ENCODE measurements around the gene NFX1.
A peak's percentile ranks its signal among the peaks of the same experiment; 100 is the strongest.

The NFX1 gene

DNA sequence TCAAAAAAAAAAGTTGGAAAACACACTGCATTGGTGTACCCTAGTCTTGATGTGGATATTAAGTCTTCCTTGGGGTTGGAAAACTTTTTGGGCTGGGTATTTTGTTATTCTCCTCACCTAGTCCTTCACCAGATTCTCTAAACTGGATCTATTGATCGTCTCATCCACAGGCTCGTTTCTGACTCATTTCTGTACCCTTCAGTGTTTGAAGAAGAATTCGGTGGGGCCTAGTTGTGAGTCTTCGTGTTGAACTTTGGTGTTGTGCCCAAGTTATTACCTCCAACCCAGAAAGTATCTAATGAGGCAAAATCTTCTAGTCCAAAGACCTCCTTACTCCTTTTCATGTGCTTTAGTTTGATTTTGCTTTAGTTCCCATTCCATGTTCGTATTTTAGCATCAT lies 1.6 kb downstream of the NFX1 start:
- no peaks in the 10 kb centered on the region for H3K27me3 ChIP-seq (replicated peaks; ENCODE audit: control insufficient read depth, insufficient read depth, low read length)
- no peaks in the 10 kb centered on the region for H3K9me3 ChIP-seq (ENCODE audit: control insufficient read depth, low read length)
- H3K9ac ChIP-seq (ENCODE audit: low read length), result no peak overlapping the region
- peaks cover 37% of the 10 kb centered on the region for H3K36me3 ChIP-seq (ENCODE audit: control insufficient read depth, insufficient read depth, low read length, severe bottlenecking)
- H3K4me3 ChIP-seq (ENCODE audit: low read length), result peak overlapping the region; percentile 95
- peaks cover 38% of the 10 kb centered on the region for H3K4me1 ChIP-seq (ENCODE audit: control insufficient read depth, insufficient read depth, low read length)
- DNase-seq (ENCODE audit: low read depth), result no peak

DNA sequence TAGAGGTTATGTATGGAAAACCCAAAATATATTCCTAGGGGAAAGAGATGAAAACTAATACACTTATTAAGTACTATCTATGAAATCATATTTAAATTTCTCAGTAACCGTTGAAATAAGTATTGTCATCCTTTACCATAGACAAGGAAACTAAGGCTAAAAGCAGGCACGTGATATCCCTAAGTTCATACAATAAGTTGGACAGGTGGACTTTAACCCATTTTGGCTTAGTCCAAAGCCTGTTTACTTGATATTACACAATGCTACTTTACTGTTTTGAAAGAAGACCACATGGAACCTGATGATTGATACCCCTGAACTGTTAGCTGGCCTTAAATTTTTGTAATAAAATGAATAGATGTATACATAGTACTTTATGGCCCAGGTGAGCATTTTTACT lies 3.5 kb downstream of the NFX1 start:
- peaks cover 39% of the 10 kb centered on the region for H3K4me1 ChIP-seq (ENCODE audit: control insufficient read depth, insufficient read depth, low read length)
- no peak overlapping the region for H3K9ac ChIP-seq (ENCODE audit: low read length)
- H3K36me3 ChIP-seq (ENCODE audit: control insufficient read depth, insufficient read depth, low read length, severe bottlenecking), result peaks cover 55% of the 10 kb centered on the region
- no peaks in the 10 kb centered on the region for H3K27me3 ChIP-seq (replicated peaks; ENCODE audit: control insufficient read depth, insufficient read depth, low read length)
- no peaks in the 10 kb centered on the region for H3K9me3 ChIP-seq (ENCODE audit: control insufficient read depth, low read length)
- DNase-seq (ENCODE audit: low read depth), result no peak
- H3K4me3 ChIP-seq (ENCODE audit: low read length), result no peak overlapping the region

DNA sequence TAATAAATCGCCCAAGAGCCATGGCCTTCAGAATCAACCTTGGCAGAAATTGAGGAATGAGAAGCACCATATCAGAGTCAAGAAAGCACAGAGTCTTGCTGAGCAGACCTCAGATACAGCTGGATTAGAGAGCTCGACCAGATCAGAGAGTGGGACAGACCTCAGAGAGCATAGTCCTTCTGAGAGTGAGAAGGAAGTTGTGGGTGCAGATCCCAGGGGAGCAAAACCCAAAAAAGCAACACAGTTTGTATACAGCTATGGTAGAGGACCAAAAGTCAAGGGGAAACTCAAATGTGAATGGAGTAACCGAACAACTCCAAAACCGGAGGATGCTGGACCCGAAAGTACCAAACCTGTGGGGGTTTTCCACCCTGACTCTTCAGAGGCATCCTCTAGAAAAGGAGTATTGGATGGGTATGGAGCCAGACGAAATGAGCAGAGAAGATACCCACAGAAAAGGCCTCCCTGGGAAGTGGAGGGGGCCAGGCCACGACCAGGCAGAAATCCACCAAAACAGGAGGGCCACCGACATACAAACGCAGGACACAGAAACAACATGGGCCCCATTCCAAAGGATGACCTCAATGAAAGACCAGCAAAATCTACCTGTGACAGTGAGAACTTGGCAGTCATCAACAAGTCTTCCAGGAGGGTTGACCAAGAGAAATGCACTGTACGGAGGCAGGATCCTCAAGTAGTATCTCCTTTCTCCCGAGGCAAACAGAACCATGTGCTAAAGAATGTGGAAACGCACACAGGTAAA lies 4.5 kb downstream of the NFX1 start:
- no peak overlapping the region for H3K9ac ChIP-seq (ENCODE audit: low read length)
- no peak for DNase-seq (ENCODE audit: low read depth)
- no peaks in the 10 kb centered on the region for H3K27me3 ChIP-seq (replicated peaks; ENCODE audit: control insufficient read depth, insufficient read depth, low read length)
- H3K4me3 ChIP-seq (ENCODE audit: low read length), result no peak overlapping the region
- no peaks in the 10 kb centered on the region for H3K9me3 ChIP-seq (ENCODE audit: control insufficient read depth, low read length)
- peaks cover 65% of the 10 kb centered on the region for H3K36me3 ChIP-seq (ENCODE audit: control insufficient read depth, insufficient read depth, low read length, severe bottlenecking)
- H3K4me1 ChIP-seq (ENCODE audit: control insufficient read depth, insufficient read depth, low read length), result peaks cover 39% of the 10 kb centered on the region

DNA sequence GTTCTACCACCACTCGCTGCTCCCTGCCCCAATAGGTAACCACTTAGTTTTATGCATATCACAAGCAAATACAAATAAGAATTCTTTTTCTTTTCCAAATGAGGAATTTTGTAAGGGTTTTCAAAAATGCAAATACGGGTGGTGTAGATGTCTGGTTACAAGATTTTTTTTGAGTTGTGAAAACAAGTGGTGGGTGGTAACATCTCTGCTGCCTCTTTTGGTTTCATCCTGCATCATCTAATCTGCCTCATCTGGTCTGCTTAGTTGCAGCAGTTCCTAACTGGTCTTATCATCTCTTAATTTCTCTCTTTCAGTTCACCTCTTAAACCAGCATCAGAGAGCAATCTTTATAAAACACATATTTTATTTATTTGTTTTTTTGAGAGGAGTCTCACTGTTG lies 5.3 kb downstream of the NFX1 start:
- peaks cover 39% of the 10 kb centered on the region for H3K4me1 ChIP-seq (ENCODE audit: control insufficient read depth, insufficient read depth, low read length)
- no peak overlapping the region for H3K9ac ChIP-seq (ENCODE audit: low read length)
- no peaks in the 10 kb centered on the region for H3K9me3 ChIP-seq (ENCODE audit: control insufficient read depth, low read length)
- DNase-seq (ENCODE audit: low read depth), result no peak
- H3K27me3 ChIP-seq (replicated peaks; ENCODE audit: control insufficient read depth, insufficient read depth, low read length), result no peaks in the 10 kb centered on the region
- no peak overlapping the region for H3K4me3 ChIP-seq (ENCODE audit: low read length)
- peaks cover 70% of the 10 kb centered on the region for H3K36me3 ChIP-seq (ENCODE audit: control insufficient read depth, insufficient read depth, low read length, severe bottlenecking)

DNA sequence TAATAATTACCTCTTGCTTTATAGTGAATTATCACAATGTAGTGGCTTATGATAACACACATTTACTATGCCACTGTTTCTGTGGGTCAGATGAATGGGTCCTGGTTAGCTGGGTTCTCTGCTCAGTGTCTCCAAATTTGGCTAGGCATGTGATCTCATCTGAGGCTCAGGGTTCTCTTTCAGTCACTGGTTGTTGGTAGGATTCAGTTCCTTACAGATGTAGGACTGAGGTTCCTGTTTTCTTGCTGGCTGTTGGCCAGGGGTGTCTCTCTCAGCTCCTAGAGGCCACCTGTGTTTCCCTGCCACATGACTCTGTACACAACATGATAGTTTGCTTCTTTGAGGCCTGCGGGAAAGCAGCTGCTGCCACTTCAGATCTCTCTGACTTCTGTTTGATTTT lies 7.1 kb downstream of the NFX1 start:
- Histone ChIP-seq H3K36me3 (ENCODE audit: control insufficient read depth, insufficient read depth, low read length, severe bottlenecking) (peaks cover 81% of the 10 kb centered on the region), H3K27me3 (replicated peaks; ENCODE audit: control insufficient read depth, insufficient read depth, low read length) (no peaks in the 10 kb centered on the region), H3K9me3 (ENCODE audit: control insufficient read depth, low read length) (no peaks in the 10 kb centered on the region), H3K4me1 (ENCODE audit: control insufficient read depth, insufficient read depth, low read length) (peaks cover 26% of the 10 kb centered on the region), H3K9ac (ENCODE audit: low read length) (no peak overlapping the region), H3K4me3 (ENCODE audit: low read length) (no peak overlapping the region)
- no peak for DNase-seq (ENCODE audit: low read depth)

DNA sequence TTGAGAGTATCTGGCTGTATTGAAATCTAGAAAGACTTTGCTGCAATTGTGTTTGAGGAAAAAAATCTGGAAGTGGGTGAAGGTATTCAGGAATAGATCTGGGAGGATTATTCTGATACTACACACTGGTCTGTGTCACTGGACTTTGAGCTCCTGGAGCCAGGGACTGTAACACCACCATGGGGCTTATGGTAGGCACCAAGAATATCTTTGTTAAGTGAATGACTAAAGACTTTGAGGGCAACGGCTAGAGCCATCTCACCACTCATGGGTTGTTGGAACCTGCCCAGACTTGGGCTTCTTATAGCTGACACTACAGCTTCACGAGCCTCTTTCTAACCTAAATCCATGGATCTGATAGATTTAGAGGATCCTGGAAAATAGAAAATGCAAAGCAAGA lies 10.2 kb downstream of the NFX1 start:
- H3K27me3 ChIP-seq (replicated peaks; ENCODE audit: control insufficient read depth, insufficient read depth, low read length), result no peaks in the 10 kb centered on the region
- no peak overlapping the region for H3K4me3 ChIP-seq (ENCODE audit: low read length)
- H3K9me3 ChIP-seq (ENCODE audit: control insufficient read depth, low read length), result no peaks in the 10 kb centered on the region
- H3K9ac ChIP-seq (ENCODE audit: low read length), result no peak overlapping the region
- no peak for DNase-seq (ENCODE audit: low read depth)
- peaks cover 95% of the 10 kb centered on the region for H3K36me3 ChIP-seq (ENCODE audit: control insufficient read depth, insufficient read depth, low read length, severe bottlenecking)
- H3K4me1 ChIP-seq (ENCODE audit: control insufficient read depth, insufficient read depth, low read length), result peaks cover 9% of the 10 kb centered on the region

DNA sequence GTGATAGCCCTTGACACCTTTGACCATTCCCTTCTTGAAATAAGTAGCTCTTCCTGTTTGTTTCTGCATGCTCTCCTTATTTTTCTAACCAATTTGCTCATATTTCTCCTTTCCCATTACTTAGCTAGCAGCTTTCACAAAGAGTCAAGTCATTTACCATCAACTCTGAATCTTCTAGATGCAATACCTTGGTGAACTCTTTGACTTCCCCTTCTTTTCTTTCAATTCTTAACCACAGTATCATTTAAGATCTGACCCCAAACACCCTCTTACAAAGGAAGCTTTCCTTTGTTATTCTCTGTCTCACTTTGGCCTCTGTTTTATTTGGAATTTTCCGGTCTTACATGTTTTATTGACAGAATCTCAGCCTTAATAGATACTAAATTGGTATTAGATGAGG lies 14.0 kb downstream of the NFX1 start:
- Histone ChIP-seq H3K4me3 (ENCODE audit: low read length) (no peak overlapping the region), H3K27me3 (replicated peaks; ENCODE audit: control insufficient read depth, insufficient read depth, low read length) (no peaks in the 10 kb centered on the region), H3K9ac (ENCODE audit: low read length) (no peak overlapping the region), H3K36me3 (ENCODE audit: control insufficient read depth, insufficient read depth, low read length, severe bottlenecking) (peaks cover 97% of the 10 kb centered on the region), H3K4me1 (ENCODE audit: control insufficient read depth, insufficient read depth, low read length) (peaks cover 4% of the 10 kb centered on the region), H3K9me3 (ENCODE audit: control insufficient read depth, low read length) (no peaks in the 10 kb centered on the region)
- DNase-seq (ENCODE audit: low read depth), result no peak

DNA sequence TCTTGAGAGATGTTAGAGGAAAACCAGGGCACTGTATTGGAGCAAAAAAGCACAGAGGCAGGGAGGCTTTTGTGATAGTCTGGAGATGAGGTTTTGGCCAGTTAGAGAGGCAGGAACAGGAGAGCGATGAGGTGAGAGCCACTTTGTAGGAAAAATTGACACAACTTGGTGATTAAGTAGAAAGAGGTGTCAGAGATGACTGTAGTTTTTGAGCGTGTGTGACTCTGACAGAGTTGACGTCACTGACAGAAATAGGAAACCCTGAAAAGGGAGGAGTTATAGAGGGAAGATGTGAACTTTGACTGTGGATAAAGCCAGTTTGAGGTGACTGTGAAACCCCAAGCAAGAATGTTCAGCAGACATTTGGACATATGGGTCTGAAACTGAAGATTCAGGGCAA lies 15.7 kb downstream of the NFX1 start:
- DNase-seq (ENCODE audit: low read depth), result no peak
- peaks cover 8% of the 10 kb centered on the region for H3K4me1 ChIP-seq (ENCODE audit: control insufficient read depth, insufficient read depth, low read length)
- no peaks in the 10 kb centered on the region for H3K27me3 ChIP-seq (replicated peaks; ENCODE audit: control insufficient read depth, insufficient read depth, low read length)
- no peaks in the 10 kb centered on the region for H3K9me3 ChIP-seq (ENCODE audit: control insufficient read depth, low read length)
- H3K9ac ChIP-seq (ENCODE audit: low read length), result no peak overlapping the region
- peaks cover 100% of the 10 kb centered on the region for H3K36me3 ChIP-seq (ENCODE audit: control insufficient read depth, insufficient read depth, low read length, severe bottlenecking)
- no peak overlapping the region for H3K4me3 ChIP-seq (ENCODE audit: low read length)

- DNase-seq (ENCODE audit: low read depth), result no peak
- peaks cover 100% of the 10 kb centered on the region for H3K36me3 ChIP-seq (ENCODE audit: control insufficient read depth, insufficient read depth, low read length, severe bottlenecking)
Observed at GRCh38 chr9:33307067-33307466, 16.8 kb downstream of the NFX1 start.

GRCh38 chr9:33309903-33310302 lies 19.6 kb downstream of the NFX1 start:
- Histone ChIP-seq H3K36me3 (ENCODE audit: control insufficient read depth, insufficient read depth, low read length, severe bottlenecking) (peaks cover 100% of the 10 kb centered on the region), H3K4me3 (ENCODE audit: low read length) (no peak overlapping the region), H3K9ac (ENCODE audit: low read length) (no peak overlapping the region), H3K9me3 (ENCODE audit: control insufficient read depth, low read length) (no peaks in the 10 kb centered on the region), H3K4me1 (ENCODE audit: control insufficient read depth, insufficient read depth, low read length) (peaks cover 9% of the 10 kb centered on the region), H3K27me3 (replicated peaks; ENCODE audit: control insufficient read depth, insufficient read depth, low read length) (no peaks in the 10 kb centered on the region)
- no peak for DNase-seq (ENCODE audit: low read depth)

More at GRCh38 chr9:33307067-33307466, 16.8 kb downstream of the NFX1 start:
- Histone ChIP-seq H3K4me1 (ENCODE audit: control insufficient read depth, insufficient read depth, low read length) (peaks cover 9% of the 10 kb centered on the region), H3K9ac (ENCODE audit: low read length) (no peak overlapping the region), H3K27me3 (replicated peaks; ENCODE audit: control insufficient read depth, insufficient read depth, low read length) (no peaks in the 10 kb centered on the region), H3K4me3 (ENCODE audit: low read length) (no peak overlapping the region), H3K9me3 (ENCODE audit: control insufficient read depth, low read length) (no peaks in the 10 kb centered on the region)

DNA sequence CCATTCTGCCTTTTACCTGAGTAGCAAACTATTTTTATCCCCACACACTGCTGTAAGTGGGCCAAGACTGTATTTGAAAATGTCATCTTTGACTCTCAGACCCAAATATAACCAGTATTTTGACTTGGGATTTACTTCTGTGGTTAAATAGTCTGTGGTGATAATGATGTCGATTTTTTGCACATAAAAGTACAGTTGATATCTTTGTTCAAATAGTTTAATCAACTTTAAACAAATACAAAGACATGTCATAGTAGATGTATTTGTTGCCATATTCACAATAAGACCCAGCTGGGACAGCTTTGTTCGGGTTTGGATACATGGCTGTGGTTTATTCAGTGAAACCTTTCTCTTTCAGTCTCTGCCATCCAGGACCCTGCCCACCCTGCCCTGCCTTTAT lies 20.4 kb downstream of the NFX1 start:
- peaks cover 7% of the 10 kb centered on the region for H3K4me1 ChIP-seq (ENCODE audit: control insufficient read depth, insufficient read depth, low read length)
- no peak overlapping the region for H3K4me3 ChIP-seq (ENCODE audit: low read length)
- H3K36me3 ChIP-seq (ENCODE audit: control insufficient read depth, insufficient read depth, low read length, severe bottlenecking), result peaks cover 100% of the 10 kb centered on the region
- no peak for DNase-seq (ENCODE audit: low read depth)
- no peak overlapping the region for H3K9ac ChIP-seq (ENCODE audit: low read length)
- no peaks in the 10 kb centered on the region for H3K9me3 ChIP-seq (ENCODE audit: control insufficient read depth, low read length)
- H3K27me3 ChIP-seq (replicated peaks; ENCODE audit: control insufficient read depth, insufficient read depth, low read length), result no peaks in the 10 kb centered on the region

DNA sequence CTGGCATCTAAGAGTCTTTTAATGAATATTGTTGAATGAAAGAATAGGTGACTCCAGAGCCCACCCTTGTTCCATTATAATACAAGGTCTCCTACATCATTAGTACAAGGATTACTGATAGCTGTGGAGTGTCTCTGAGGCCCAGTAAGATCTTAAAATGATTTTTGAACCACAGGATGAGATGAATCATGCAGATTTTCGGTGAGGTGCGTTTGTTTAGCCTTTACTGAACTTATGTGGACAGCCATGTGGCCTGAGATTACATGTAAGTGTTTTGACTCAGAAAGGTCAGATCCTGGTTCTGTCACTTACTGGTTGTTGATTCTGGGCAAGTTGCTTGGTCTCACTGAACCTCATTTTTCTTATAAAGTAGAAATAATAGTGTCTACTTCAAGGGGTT lies 21.6 kb downstream of the NFX1 start:
- Histone ChIP-seq H3K27me3 (replicated peaks; ENCODE audit: control insufficient read depth, insufficient read depth, low read length) (no peaks in the 10 kb centered on the region), H3K9me3 (ENCODE audit: control insufficient read depth, low read length) (no peaks in the 10 kb centered on the region), H3K4me3 (ENCODE audit: low read length) (no peak overlapping the region), H3K36me3 (ENCODE audit: control insufficient read depth, insufficient read depth, low read length, severe bottlenecking) (peaks cover 100% of the 10 kb centered on the region), H3K4me1 (ENCODE audit: control insufficient read depth, insufficient read depth, low read length) (peaks cover 10% of the 10 kb centered on the region), H3K9ac (ENCODE audit: low read length) (no peak overlapping the region)
- DNase-seq (ENCODE audit: low read depth), result no peak

All from adipocyte (in vitro differentiated cells).